BJ (cell line): ENCODE results near the gene GRAMD2B. TPM values are rescaled to one million over a fixed set of nuclear protein-coding genes. Genes with fewer than 3 reads are reported as not detected.
"Not testable (repeated sequence)": the region's sequence is repeated elsewhere in the genome, so short reads cannot be mapped to it uniquely, and the experiment has no call there.

Experiments used
- CTCF ChIA-PET: fragments of 350-600 bp; formaldehyde crosslinking; extraction: SDS; loops from one replicate; lab custom pipeline; 2021; ENCODE audit warnings: antibody characterized with exemption, inconsistent platforms; lab: Yijun Ruan, JAX
- POLR2A ChIA-PET: fragments of 300-600 bp; sonication (Branson Sonifier 250); formaldehyde crosslinking; extraction: SDS; loops from one replicate; lab custom pipeline; 2021; ENCODE audit warnings: antibody characterized with exemption; lab: Charles Lee
- DNase-seq: peaks from one replicate; pipeline ENCODE4 v3.0.0-alpha.2; 2011; ENCODE audit warnings: low read depth
- H3K27me3 ChIP-seq: 2 replicates; pipeline ENCODE4 v1.6.0; 2011; ENCODE audit warnings: low read length; ENCODE audit not compliant: control insufficient read depth, insufficient read depth
- H3K36me3 ChIP-seq: 2 replicates; pipeline ENCODE4 v1.5.1; 2011; ENCODE audit warnings: low read length; ENCODE audit not compliant: control insufficient read depth, insufficient read depth
- H3K4me3 ChIP-seq: 2 replicates; pipeline ENCODE4 v1.5.1; 2011; ENCODE audit warnings: low read depth, mild to moderate bottlenecking, control low read depth, low read length
- polyA minus RNA-seq: library from RNA; depleted of rRNA, polyadenylated mRNA; stranded (reverse); fragments of >200 nt; gene quantifications from 2 replicates; pipeline ENCODE4 v1.2.3, GENCODE V29; 2011; rRNA and poly(A)+ RNA removed
- polyA plus RNA-seq: library from polyadenylated mRNA; depleted of rRNA; stranded (reverse); fragments of >200 nt; gene quantifications from 2 replicates; pipeline ENCODE4 v1.2.3, GENCODE V29; 2011; rRNA removed
- TF ChIP-seq, protein P1 (sequence below): IDR thresholded peaks from 2 replicates; pipeline ENCODE4 v1.5.1; 2011; ENCODE audit warnings: low read depth, mild to moderate bottlenecking, control low read depth, inconsistent platforms, low read length, moderate library complexity; ENCODE audit not compliant: insufficient read depth

The GRAMD2B gene, protein sequence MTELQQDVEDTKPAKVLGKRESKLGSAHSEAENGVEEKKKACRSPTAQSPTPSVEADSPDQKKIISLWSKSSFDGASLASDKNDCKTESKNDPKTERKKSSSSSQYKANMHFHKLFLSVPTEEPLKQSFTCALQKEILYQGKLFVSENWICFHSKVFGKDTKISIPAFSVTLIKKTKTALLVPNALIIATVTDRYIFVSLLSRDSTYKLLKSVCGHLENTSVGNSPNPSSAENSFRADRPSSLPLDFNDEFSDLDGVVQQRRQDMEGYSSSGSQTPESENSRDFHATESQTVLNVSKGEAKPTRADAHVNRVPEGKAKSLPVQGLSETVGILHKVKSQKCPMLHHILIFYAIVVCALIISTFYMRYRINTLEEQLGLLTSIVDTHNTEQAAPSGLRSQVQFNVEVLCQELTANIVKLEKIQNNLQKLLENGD
- 77.9 and 122 TPM in 2 replicates for polyA plus RNA-seq
- 22.7 and 25.6 TPM in 2 replicates for polyA minus RNA-seq

DNA sequence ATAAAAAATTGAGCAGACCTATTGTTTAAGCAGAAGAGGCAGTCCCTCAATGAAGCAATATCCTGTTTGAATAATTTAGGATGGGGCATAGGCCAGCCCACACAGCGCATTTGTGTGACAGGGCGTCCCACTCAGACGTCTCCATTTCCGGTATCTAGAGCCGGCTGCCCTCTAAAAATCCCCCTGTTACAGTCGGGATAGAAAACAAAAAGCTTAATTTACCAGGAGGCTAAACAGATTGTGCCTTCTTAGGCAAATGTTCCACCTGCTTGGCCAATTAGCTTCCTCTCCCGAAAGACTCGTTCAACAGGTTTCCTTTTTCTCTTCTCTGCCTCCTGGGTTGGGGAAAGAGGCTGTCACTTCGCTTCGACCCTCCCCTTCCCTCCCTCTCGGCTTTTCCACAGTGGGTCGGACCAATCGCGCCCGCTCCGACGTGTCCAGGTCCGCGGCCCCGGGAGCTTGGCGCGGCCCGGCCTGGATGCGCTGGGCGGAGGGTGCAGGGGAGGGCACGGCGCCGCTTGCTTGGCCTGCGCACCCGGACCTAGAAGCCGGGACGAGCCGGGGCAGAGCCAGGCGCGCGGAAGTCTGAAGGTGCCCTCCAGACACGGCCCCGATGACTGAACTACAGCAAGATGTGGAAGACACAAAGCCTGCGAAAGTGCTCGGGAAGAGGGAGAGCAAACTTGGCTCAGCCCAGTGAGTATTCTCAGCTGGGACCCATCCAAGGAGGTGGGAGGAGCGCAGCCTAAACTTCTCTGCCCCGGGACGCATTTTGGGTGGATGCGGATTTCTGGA lies at the start of gene GRAMD2B:
Gene GRAMD2B, plus strand, starts transcription at position 416 of the 795 bp plus-strand sequence. Its CDS starts 198 bp downstream, at position 614.
- POLR2A ChIA-PET: interaction anchor here (0.6 to 1.2 kb wide), 2 partner anchors 49 to 98 kb away, joined by 3 read pairs; no protein-coding TSS in a partner anchor
- DNase-seq: peak; percentile 69
- CTCF ChIA-PET: interaction anchor here (0.6 to 2.0 kb wide), 7 partner anchors 10 to 361 kb away, joined by 3 to 7 read pairs (median 3); no protein-coding TSS in a partner anchor
- Histone ChIP-seq H3K36me3 (no peaks in the 10 kb centered on the region; the same call in 1 of the 2 replicates), H3K4me3 (peak within 1 kb of the TSS; percentile 58), H3K27me3 (no peaks in the 10 kb centered on the region)
- TF ChIP-seq, protein P1, sequence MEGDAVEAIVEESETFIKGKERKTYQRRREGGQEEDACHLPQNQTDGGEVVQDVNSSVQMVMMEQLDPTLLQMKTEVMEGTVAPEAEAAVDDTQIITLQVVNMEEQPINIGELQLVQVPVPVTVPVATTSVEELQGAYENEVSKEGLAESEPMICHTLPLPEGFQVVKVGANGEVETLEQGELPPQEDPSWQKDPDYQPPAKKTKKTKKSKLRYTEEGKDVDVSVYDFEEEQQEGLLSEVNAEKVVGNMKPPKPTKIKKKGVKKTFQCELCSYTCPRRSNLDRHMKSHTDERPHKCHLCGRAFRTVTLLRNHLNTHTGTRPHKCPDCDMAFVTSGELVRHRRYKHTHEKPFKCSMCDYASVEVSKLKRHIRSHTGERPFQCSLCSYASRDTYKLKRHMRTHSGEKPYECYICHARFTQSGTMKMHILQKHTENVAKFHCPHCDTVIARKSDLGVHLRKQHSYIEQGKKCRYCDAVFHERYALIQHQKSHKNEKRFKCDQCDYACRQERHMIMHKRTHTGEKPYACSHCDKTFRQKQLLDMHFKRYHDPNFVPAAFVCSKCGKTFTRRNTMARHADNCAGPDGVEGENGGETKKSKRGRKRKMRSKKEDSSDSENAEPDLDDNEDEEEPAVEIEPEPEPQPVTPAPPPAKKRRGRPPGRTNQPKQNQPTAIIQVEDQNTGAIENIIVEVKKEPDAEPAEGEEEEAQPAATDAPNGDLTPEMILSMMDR: no peak

GRCh38 chr5:126374109-126374416 lies 49.1 kb upstream of the GRAMD2B start:
- Histone ChIP-seq H3K36me3 (no peaks in the 10 kb centered on the region), H3K27me3 (no peaks in the 10 kb centered on the region), H3K4me3 (no peak overlapping the region)
- ChIA-PET CTCF (no interaction called here), POLR2A (no interaction called here)
- TF ChIP-seq, protein P1: no peak
- DNase-seq: no peak

DNA sequence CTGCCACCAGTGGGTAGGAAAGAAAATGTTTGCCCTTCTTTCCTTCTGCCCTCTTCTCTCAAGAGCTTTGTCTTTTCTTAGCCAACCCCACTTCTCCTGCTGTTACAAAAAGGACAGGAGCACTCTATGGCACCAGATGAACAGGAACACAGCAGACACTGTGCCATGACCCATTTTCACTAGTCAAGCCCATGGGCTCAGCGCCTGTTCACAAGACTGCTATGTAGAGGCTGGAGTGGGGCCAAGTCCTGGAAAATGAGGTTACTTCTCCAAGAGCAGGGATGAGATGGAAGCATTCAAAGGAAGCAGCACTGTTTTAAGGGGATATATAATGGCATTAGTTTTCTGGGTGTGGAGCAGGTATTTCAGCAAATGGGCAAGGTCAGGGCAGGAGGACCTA lies 46.8 kb upstream of the GRAMD2B start:
- POLR2A ChIA-PET: no interaction called here
- Histone ChIP-seq H3K27me3 (no peaks in the 10 kb centered on the region), H3K4me3 (no peak overlapping the region), H3K36me3 (no peaks in the 10 kb centered on the region)
- DNase-seq: no peak
- TF ChIP-seq, protein P1: no peak
- CTCF ChIA-PET: interaction anchor here (0.6 kb wide), 1 partner anchor 91 kb away, joined by 3 read pairs; no protein-coding TSS in a partner anchor

- TF ChIP-seq, protein P1: no peak
- no peaks in the 10 kb centered on the region for H3K36me3 ChIP-seq
- CTCF ChIA-PET: no interaction called here
- no peaks in the 10 kb centered on the region for H3K27me3 ChIP-seq
- DNase-seq: no peak
- H3K4me3 ChIP-seq: no peak overlapping the region
- POLR2A ChIA-PET: no interaction called here
Observed at GRCh38 chr5:126377424-126377823, 45.8 kb upstream of the GRAMD2B start.

- CTCF ChIA-PET: interaction anchor here (1.2 to 1.7 kb wide), 2 partner anchors 16 to 127 kb away, joined by 3 read pairs; no protein-coding TSS in a partner anchor
- POLR2A ChIA-PET, H3K36me3 ChIP-seq, H3K4me3 ChIP-seq, H3K27me3 ChIP-seq, DNase-seq: not testable (repeated sequence)
Observed at GRCh38 chr5:126380316-126380715, 42.9 kb upstream of the GRAMD2B start.
